ENCODE measurements around the gene UROC1. TPM values are rescaled to one million over a fixed set of nuclear protein-coding genes. Genes with fewer than 3 reads are reported as not detected.

UROC1 gene
- total RNA-seq, 3 donors from 2014 or later: not detected

DNA sequence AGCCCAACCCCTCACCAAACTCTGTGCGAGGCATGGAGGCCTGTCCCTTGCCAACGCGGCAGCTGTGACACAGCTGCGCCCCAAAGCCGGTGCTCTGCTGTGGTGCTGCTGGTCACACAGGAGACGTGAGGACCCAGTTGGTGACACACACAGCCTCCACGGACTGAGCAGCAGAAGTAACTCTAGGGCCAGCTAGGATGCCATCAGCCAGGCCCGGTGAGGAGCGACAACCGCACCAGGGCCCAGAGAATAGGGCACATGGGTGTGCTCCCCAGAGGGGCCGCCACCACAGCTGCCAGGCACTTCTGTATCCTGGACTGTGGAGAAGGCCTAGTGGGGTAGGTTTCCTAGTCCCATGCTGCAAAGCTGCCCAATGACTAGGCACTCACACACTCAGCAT lies 52.6 kb downstream of the UROC1 start:
- H3K9me3 ChIP-seq: no peaks in the 10 kb centered on the region
- TF ChIP-seq, protein P1, sequence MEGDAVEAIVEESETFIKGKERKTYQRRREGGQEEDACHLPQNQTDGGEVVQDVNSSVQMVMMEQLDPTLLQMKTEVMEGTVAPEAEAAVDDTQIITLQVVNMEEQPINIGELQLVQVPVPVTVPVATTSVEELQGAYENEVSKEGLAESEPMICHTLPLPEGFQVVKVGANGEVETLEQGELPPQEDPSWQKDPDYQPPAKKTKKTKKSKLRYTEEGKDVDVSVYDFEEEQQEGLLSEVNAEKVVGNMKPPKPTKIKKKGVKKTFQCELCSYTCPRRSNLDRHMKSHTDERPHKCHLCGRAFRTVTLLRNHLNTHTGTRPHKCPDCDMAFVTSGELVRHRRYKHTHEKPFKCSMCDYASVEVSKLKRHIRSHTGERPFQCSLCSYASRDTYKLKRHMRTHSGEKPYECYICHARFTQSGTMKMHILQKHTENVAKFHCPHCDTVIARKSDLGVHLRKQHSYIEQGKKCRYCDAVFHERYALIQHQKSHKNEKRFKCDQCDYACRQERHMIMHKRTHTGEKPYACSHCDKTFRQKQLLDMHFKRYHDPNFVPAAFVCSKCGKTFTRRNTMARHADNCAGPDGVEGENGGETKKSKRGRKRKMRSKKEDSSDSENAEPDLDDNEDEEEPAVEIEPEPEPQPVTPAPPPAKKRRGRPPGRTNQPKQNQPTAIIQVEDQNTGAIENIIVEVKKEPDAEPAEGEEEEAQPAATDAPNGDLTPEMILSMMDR (IDR thresholded peaks at IDR 0.05): no peak
- no peak for DNase-seq
- no peak for ATAC-seq
- no peaks in the 10 kb centered on the region for H3K4me1 ChIP-seq (ENCODE audit: low read depth)
- peaks cover 24% of the 10 kb centered on the region for H3K36me3 ChIP-seq (ENCODE audit: low read depth)
- intact Hi-C loops (cut with DNase I, micrococcal nuclease): no loop called here
- no peak overlapping the region for H3K4me3 ChIP-seq

DNA sequence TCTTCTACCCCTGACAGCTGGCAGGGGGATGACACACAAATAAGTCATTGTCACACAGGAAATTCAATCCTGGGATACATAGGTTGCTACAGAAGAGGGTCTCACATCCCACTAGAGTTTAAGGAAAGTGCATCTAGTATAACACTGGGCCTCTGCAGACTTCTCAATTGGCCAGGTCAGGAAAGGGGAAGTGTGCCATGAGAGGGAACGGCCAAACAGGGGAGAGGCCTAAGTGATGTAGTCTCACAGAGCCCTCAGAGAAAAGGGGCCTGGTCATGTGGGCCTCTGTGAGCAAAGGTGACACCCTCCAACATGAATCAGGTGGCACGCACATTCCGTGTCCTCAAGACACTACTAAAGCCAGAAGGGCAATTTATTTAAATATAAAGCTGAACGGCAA lies 53.1 kb downstream of the UROC1 start:
- ATAC-seq: no peak
- H3K36me3 ChIP-seq (ENCODE audit: low read depth): peaks cover 22% of the 10 kb centered on the region

DNA sequence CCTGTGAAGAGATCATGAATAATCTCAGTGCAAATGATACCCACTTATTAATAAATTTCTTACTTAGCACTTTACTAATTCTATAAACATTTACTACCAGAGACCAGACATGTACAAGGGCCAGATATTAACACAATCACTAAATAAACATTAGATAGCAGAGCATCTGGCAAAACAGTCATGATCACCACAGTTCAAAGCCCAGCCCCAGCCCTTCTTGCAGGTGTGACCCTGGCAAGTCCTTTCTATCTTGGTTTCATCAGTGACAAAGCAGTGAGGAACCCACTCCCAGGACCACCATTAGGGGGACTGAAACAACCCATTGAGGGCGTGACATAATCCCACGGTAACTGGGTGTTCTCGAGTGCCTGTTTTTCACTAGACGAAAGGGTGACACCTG lies 53.5 kb downstream of the UROC1 start:
- H3K36me3 ChIP-seq (ENCODE audit: low read depth): peaks cover 22% of the 10 kb centered on the region
- no peaks in the 10 kb centered on the region for H3K4me1 ChIP-seq (ENCODE audit: low read depth)
- H3K9me3 ChIP-seq: no peaks in the 10 kb centered on the region
- intact Hi-C loops (cut with DNase I, micrococcal nuclease): no loop called here
- TF ChIP-seq, protein P1 (IDR thresholded peaks at IDR 0.05): no peak
- H3K4me3 ChIP-seq: no peak overlapping the region
- DNase-seq (no peak), ATAC-seq (no peak)

More for the DNA sequence above, 53.1 kb downstream of the UROC1 start:
- intact Hi-C loops (cut with DNase I, micrococcal nuclease): no loop called here
- no peak for DNase-seq
- TF ChIP-seq, protein P1 (IDR thresholded peaks at IDR 0.05): no peak
- Histone ChIP-seq H3K9me3 (no peaks in the 10 kb centered on the region), H3K4me3 (no peak overlapping the region), H3K4me1 (ENCODE audit: low read depth) (no peaks in the 10 kb centered on the region)

DNA sequence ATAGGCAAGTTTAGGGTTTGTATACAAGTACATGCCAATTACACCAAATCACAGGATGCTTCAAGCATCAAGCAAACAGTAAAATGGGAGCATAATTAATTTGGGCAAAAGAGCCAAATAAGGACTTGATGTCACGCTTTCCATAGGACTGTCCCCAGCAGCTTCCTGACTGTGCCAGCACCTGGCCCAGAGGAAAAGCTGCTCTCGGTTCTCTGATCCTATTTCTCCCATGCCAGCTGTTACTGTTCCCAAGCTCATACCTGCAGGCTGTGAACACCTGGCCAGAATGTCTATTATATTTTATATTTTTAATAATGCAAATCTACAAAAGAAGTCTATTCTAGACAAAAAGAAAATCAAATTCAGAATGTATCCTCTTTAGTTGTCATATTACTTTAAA lies 54.1 kb downstream of the UROC1 start:
- no peaks in the 10 kb centered on the region for H3K4me1 ChIP-seq (ENCODE audit: low read depth)
- TF ChIP-seq, protein P1 (IDR thresholded peaks at IDR 0.05): no peak
- H3K36me3 ChIP-seq (ENCODE audit: low read depth): peaks cover 22% of the 10 kb centered on the region
- no peak for ATAC-seq
- intact Hi-C loops (cut with DNase I, micrococcal nuclease): no loop called here
- H3K9me3 ChIP-seq: no peaks in the 10 kb centered on the region
- H3K4me3 ChIP-seq: no peak overlapping the region
- DNase-seq: no peak

DNA sequence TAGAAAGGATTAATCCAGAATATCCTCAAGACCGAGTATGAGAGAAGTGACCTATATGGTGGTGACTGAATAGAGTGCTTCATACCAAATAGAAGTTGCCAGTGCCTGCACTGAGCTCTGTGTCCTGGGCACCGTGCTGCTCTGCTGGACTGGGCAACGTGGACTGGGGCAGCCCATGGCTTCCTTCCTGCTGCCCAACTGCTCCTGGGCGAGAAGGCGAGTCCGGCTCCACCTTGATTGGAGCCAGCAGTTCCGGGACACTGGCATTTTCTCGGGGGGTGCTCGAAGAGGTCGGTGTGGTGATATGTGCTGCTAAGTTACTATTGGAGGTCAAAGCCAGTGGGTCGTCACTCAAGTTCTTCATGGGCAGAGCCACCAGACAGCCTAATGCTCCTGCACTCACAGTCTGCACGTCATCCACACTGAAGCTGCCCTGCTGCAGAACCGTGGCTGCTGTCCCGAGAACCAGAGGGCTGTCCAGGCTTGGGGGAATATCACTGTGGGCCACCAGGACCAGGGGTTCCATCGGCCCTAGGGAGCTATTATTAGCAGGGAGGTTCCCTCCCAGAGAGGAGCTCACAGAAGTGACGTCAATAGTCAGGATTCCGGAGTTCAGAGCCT lies 56.0 kb downstream of the UROC1 start:
- Histone ChIP-seq H3K4me3 (no peak overlapping the region), H3K4me1 (ENCODE audit: low read depth) (no peaks in the 10 kb centered on the region), H3K36me3 (ENCODE audit: low read depth) (peaks cover 19% of the 10 kb centered on the region), H3K9me3 (no peaks in the 10 kb centered on the region)
- ATAC-seq (no peak), DNase-seq (no peak)
- intact Hi-C loops (cut with DNase I, micrococcal nuclease): no loop called here
- TF ChIP-seq, protein P1 (IDR thresholded peaks at IDR 0.05): no peak

DNA sequence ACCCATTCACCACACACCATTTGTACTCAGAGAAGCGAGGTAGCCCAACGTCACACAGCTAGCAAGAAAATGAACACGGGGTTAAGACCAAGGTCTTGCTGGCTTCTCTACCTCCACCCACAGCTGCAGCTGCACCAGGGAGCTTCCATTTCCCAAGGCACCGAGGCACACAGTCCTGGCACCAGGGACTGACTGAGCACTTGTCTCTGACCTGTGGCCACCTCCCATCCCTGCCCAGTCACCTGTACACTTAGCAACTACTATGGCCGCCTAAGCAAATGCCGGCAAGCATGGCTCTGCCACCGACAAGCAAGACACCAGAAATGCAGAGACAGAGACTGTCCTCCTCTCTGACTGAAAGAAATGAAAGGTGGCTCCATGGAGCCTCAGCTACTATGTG lies 57.2 kb downstream of the UROC1 start:
- ATAC-seq (no peak), DNase-seq (no peak)
- Histone ChIP-seq H3K36me3 (ENCODE audit: low read depth) (peaks cover 8% of the 10 kb centered on the region), H3K9me3 (no peaks in the 10 kb centered on the region), H3K4me3 (no peak overlapping the region), H3K4me1 (ENCODE audit: low read depth) (no peaks in the 10 kb centered on the region)
- intact Hi-C loops (cut with DNase I, micrococcal nuclease): no loop called here
- TF ChIP-seq, protein P1 (IDR thresholded peaks at IDR 0.05): no peak

All from mucosa of descending colon (tissue), 3 donors.